Lower lobe of right lung (tissue), 2 donors: ENCODE data around the gene RAPGEF4. TPM values are rescaled to one million over a fixed set of nuclear protein-coding genes. Genes with fewer than 3 reads are reported as not detected.
A peak's percentile ranks its signal among the peaks of the same experiment; 100 is the strongest.

ENCODE experiments used
- ATAC-seq, 2 donors: fragments of 200-7000 bp; cut with Tn5 transposase; one replicate each; pipeline ENCODE4 v1.9.1; 2020 to 2022; ENCODE audit warnings: mild to moderate bottlenecking in 2 of 2, moderate library complexity in 2 of 2
- DNase-seq: peaks from one replicate; pipeline ENCODE4 v3.0.0-alpha.2; 2020
- H3K27ac ChIP-seq: fragments of 200-600 bp; one replicate; pipeline ENCODE4 v1.8.0; 2022
- H3K27me3 ChIP-seq: fragments of 200-600 bp; one replicate; pipeline ENCODE4 v1.8.0; 2022; ENCODE audit warnings: low read depth
- H3K36me3 ChIP-seq: fragments of 200-600 bp; one replicate; pipeline ENCODE4 v1.8.0; 2022; ENCODE audit warnings: mild to moderate bottlenecking
- H3K4me1 ChIP-seq: fragments of 200-600 bp; one replicate; pipeline ENCODE4 v1.8.0; 2022
- H3K4me3 ChIP-seq: fragments of 200-600 bp; one replicate; pipeline ENCODE4 v1.8.0; 2022; ENCODE audit warnings: mild to moderate bottlenecking
- H3K9me3 ChIP-seq: fragments of 200-600 bp; one replicate; pipeline ENCODE4 v1.8.0; 2022
- CTCF ChIP-seq: fragments of 200-600 bp; IDR thresholded peaks from one replicate; pipeline ENCODE4 v1.8.0; 2022; ENCODE audit warnings: antibody characterized with exemption, mild to moderate bottlenecking
- intact Hi-C: fragments of 100-400 bp; cut with DNase I; formaldehyde crosslinking; loops from one replicate; pipeline ENCODE4 v1.11.0; 2022
- total RNA-seq: library from RNA; stranded (reverse); fragmentation: NEBNext Ultra II Directional; extraction: Animal tissue kit (Norgen Biotek cat#: 25700); gene quantifications from one replicate; pipeline ENCODE4 v1.2.1, GENCODE V29; 2021
- donor health status: DM: no; HTN: yes; CAD: no; lungs with severe emphysema.

Gene RAPGEF4
- total RNA-seq, 1 donor from 2014 or later, result 14.6 TPM

GRCh38 chr2:173016451-173016850 is 280.8 kb downstream of the RAPGEF4 start:
- no peak overlapping the region for H3K4me3 ChIP-seq
- no peak for TF ChIP-seq CTCF
- no peaks in the 10 kb centered on the region for H3K27me3 ChIP-seq
- DNase-seq (no peak), ATAC-seq (no peak)
- no peak overlapping the region for H3K27ac ChIP-seq
- H3K36me3 ChIP-seq, result no peaks in the 10 kb centered on the region
- intact Hi-C loops, result no loop called here
- H3K9me3 ChIP-seq, result no peaks in the 10 kb centered on the region
- no peaks in the 10 kb centered on the region for H3K4me1 ChIP-seq

GRCh38 chr2:173017646-173018420 is 282.2 kb downstream of the RAPGEF4 start:
- H3K27ac ChIP-seq, result no peak overlapping the region
- H3K36me3 ChIP-seq, result no peaks in the 10 kb centered on the region
- ATAC-seq (no peak), DNase-seq (no peak)
- no peak overlapping the region for H3K4me3 ChIP-seq
- intact Hi-C loops, result no loop called here
- no peaks in the 10 kb centered on the region for H3K9me3 ChIP-seq
- no peaks in the 10 kb centered on the region for H3K27me3 ChIP-seq
- no peak for TF ChIP-seq CTCF
- no peaks in the 10 kb centered on the region for H3K4me1 ChIP-seq

- no peaks in the 10 kb centered on the region for H3K27me3 ChIP-seq
Measured at GRCh38 chr2:173019755-173020154, 284.1 kb downstream of the RAPGEF4 start.

GRCh38 chr2:173021939-173022371 is 286.3 kb downstream of the RAPGEF4 start:
- no peaks in the 10 kb centered on the region for H3K4me1 ChIP-seq
- TF ChIP-seq CTCF, result peak; percentile 39
- DNase-seq, result no peak
- H3K4me3 ChIP-seq, result no peak overlapping the region
- no peaks in the 10 kb centered on the region for H3K27me3 ChIP-seq
- no peaks in the 10 kb centered on the region for H3K36me3 ChIP-seq
- ATAC-seq, result peak; percentile 22 to 62
- no peaks in the 10 kb centered on the region for H3K9me3 ChIP-seq
- H3K27ac ChIP-seq, result no peak overlapping the region
- intact Hi-C loops, result no loop called here

More at GRCh38 chr2:173019755-173020154, 284.1 kb downstream of the RAPGEF4 start:
- intact Hi-C loops, result no loop called here
- ATAC-seq, result no peak
- no peak for TF ChIP-seq CTCF
- no peaks in the 10 kb centered on the region for H3K36me3 ChIP-seq
- no peak overlapping the region for H3K27ac ChIP-seq
- no peaks in the 10 kb centered on the region for H3K9me3 ChIP-seq
- no peak overlapping the region for H3K4me3 ChIP-seq
- DNase-seq, result no peak
- H3K4me1 ChIP-seq, result no peaks in the 10 kb centered on the region

GRCh38 chr2:173023718-173024117 is 288.1 kb downstream of the RAPGEF4 start:
- ATAC-seq (no peak), DNase-seq (no peak)
- no peaks in the 10 kb centered on the region for H3K27me3 ChIP-seq
- H3K4me3 ChIP-seq, result no peak overlapping the region
- H3K9me3 ChIP-seq, result no peaks in the 10 kb centered on the region
- intact Hi-C loops, result no loop called here
- no peaks in the 10 kb centered on the region for H3K36me3 ChIP-seq
- no peak for TF ChIP-seq CTCF
- H3K4me1 ChIP-seq, result peaks cover 7% of the 10 kb centered on the region
- H3K27ac ChIP-seq, result no peak overlapping the region
